SK-N-SH (cell line): ENCODE data around the gene EXOC5. TPM values are rescaled to one million over a fixed set of nuclear protein-coding genes. Genes with fewer than 3 reads are reported as not detected.

Experiments
- CTCF ChIA-PET: fragments of 300-600, 350-600 bp; formaldehyde crosslinking; extraction: SDS; loops from one replicate; lab custom pipeline; 2021; lab: Yijun Ruan, JAX
- POLR2A ChIA-PET: fragments of 350-600 bp; sonication (Branson Sonifier 250); formaldehyde crosslinking; extraction: SDS; loops from one replicate; lab custom pipeline; 2020; ENCODE audit warnings: antibody characterized with exemption, inconsistent platforms; lab: Yijun Ruan, JAX
- DNase-seq: peaks from one replicate; pipeline ENCODE4 v3.0.0; 2012
- H2AFZ ChIP-seq: fragments of 200-600 bp; sonication (generic); 2 replicates; pipeline ENCODE4 v1.8.1; 2016; ENCODE audit warnings: antibody characterized with exemption, mild to moderate bottlenecking, low read depth
- H3F3A ChIP-seq: fragments of 200-600 bp; sonication (generic); replicated peaks from 2 replicates; pipeline ENCODE3; 2016; ENCODE audit warnings: antibody characterized with exemption, mild to moderate bottlenecking; ENCODE audit not compliant: insufficient read depth
- H3K27ac ChIP-seq, 2 experiments: fragments of 200-500 bp in 1 of 2; fragments of 200-600 bp in 1 of 2; sonication (Bioruptor generic) in 1 of 2; sonication (generic), shearing (Covaris generic) in 1 of 2; 2 replicates each; pipeline versions ENCODE4 v1.5.1 to v1.6.1; 2014 to 2016; ENCODE audit warnings: low read depth in 2 of 2, inconsistent platforms in 1 of 2, low read length in 1 of 2, mild to moderate bottlenecking in 1 of 2, mixed read lengths in 1 of 2
- H3K27me3 ChIP-seq: fragments of 200-600 bp; sonication (generic), shearing (Covaris generic); 2 replicates; pipeline ENCODE4 v1.6.1; 2016; ENCODE audit warnings: mixed run types; ENCODE audit not compliant: insufficient read depth
- H3K36me3 ChIP-seq, 2 experiments: fragments of 200-500 bp in 1 of 2; fragments of 200-600 bp in 1 of 2; sonication (Bioruptor generic) in 1 of 2; sonication (generic) in 1 of 2; replicated peaks in 1 of 2; 2 replicates each; pipeline versions ENCODE3 to v1.5.1; 2014 to 2016; ENCODE audit warnings: low read length in 1 of 2, mild to moderate bottlenecking in 1 of 2; ENCODE audit not compliant: insufficient read depth in 2 of 2, control insufficient read depth in 1 of 2
- H3K4me1 ChIP-seq, 2 experiments: fragments of 200-500 bp in 1 of 2; fragments of 200-600 bp in 1 of 2; sonication (Bioruptor generic) in 1 of 2; sonication (generic), shearing (Covaris generic) in 1 of 2; 2 replicates each; pipeline versions ENCODE4 v1.5.1 to v1.6.1; 2014 to 2016; ENCODE audit warnings: low read depth in 1 of 2, low read length in 1 of 2, mixed run types in 1 of 2; ENCODE audit not compliant: insufficient read depth in 2 of 2, control insufficient read depth in 1 of 2
- H3K4me2 ChIP-seq: fragments of 200-600 bp; sonication (generic), shearing (Covaris generic); 2 replicates; pipeline ENCODE4 v1.6.1; 2017; ENCODE audit warnings: mixed run types
- H3K4me3 ChIP-seq, 2 experiments: fragments of 200-500 bp in 1 of 2; fragments of 200-600 bp in 1 of 2; sonication (Bioruptor generic) in 1 of 2; sonication (generic), shearing (Covaris generic) in 1 of 2; 2 replicates each; pipeline versions ENCODE4 v1.5.1 to v1.8.1; 2014 to 2016; ENCODE audit warnings: low read depth in 2 of 2, inconsistent platforms in 1 of 2, low read length in 1 of 2, mild to moderate bottlenecking in 1 of 2, mixed read lengths in 1 of 2, moderate library complexity in 1 of 2
- H3K79me2 ChIP-seq: fragments of 200-600 bp; sonication (generic); 2 replicates; pipeline ENCODE4 v1.8.1; 2017; ENCODE audit warnings: mild to moderate bottlenecking; ENCODE audit not compliant: insufficient read depth
- H3K9ac ChIP-seq: fragments of 200-600 bp; sonication (generic); 2 replicates; pipeline ENCODE4 v1.6.1; 2017; ENCODE audit warnings: mixed run types
- H3K9me2 ChIP-seq: fragments of 200-600 bp; sonication (generic); 2 replicates; pipeline ENCODE4 v1.6.1; 2017; ENCODE audit warnings: mixed run types
- H3K9me3 ChIP-seq: fragments of 200-600 bp; sonication (generic); 2 replicates; pipeline ENCODE4 v1.6.1; 2017; ENCODE audit warnings: mixed run types, mild to moderate bottlenecking, moderate library complexity
- H4K20me1 ChIP-seq: fragments of 200-600 bp; sonication (generic); 2 replicates; pipeline ENCODE4 v1.6.1; 2017; ENCODE audit warnings: mild to moderate bottlenecking, mixed run types; ENCODE audit not compliant: insufficient read depth
- ELF1 ChIP-seq: IDR thresholded peaks from 2 replicates; pipeline ENCODE4 v1.4.0; 2012
- FOSL2 ChIP-seq: IDR thresholded peaks from 2 replicates; pipeline ENCODE4 v1.4.0; 2012; ENCODE audit warnings: low read depth, mild to moderate bottlenecking, moderate library complexity, borderline replicate concordance
- GABPA ChIP-seq: IDR thresholded peaks from 2 replicates; pipeline ENCODE4 v1.4.0; 2012; ENCODE audit warnings: low read depth, mild to moderate bottlenecking
- GATA2 ChIP-seq: sonication (generic); formaldehyde crosslinking; IDR thresholded peaks from 2 replicates; pipeline ENCODE4 v1.5.0; 2020; ENCODE audit warnings: mild to moderate bottlenecking, missing genetic modification reagents
- MEF2A ChIP-seq: IDR thresholded peaks from 2 replicates; pipeline ENCODE4 v1.4.0; 2012; ENCODE audit warnings: low read depth, borderline replicate concordance
- MXI1 ChIP-seq: IDR thresholded peaks from 2 replicates; pipeline ENCODE4 v1.6.1; 2012; ENCODE audit warnings: mild to moderate bottlenecking, low read depth, low read length, improper control_type of control experiment
- NFIC ChIP-seq: IDR thresholded peaks from 2 replicates; pipeline ENCODE4 v1.4.0; 2012; ENCODE audit warnings: borderline replicate concordance
- RCOR1 ChIP-seq: fragments of 150-350 bp; IDR thresholded peaks from 2 replicates; pipeline ENCODE4 v1.6.1; 2017; ENCODE audit warnings: antibody characterized with exemption, low read length
- RXRA ChIP-seq: IDR thresholded peaks from 2 replicates; pipeline ENCODE4 v1.4.0; 2012; ENCODE audit warnings: low read depth, mild to moderate bottlenecking, borderline replicate concordance
- TEAD4 ChIP-seq: IDR thresholded peaks from 2 replicates; pipeline ENCODE4 v1.4.0; 2012; ENCODE audit warnings: mild to moderate bottlenecking, borderline replicate concordance; ENCODE audit not compliant: insufficient read depth
- WGBS: methylation state at CpG from one replicate; pipeline ENCODE4 v1.1.6; 2017; ENCODE audit warnings: low lambda C conversion rate; 5-methylcytosine and 5-hydroxymethylcytosine counted together
- polyA plus RNA-seq, 3 experiments: library from polyadenylated mRNA; depleted of rRNA; stranded (reverse); fragments of >200 nt; gene quantifications; 2 replicates each; pipeline ENCODE4 v1.2.3, GENCODE V29; 2012
- TF ChIP-seq, protein P1 (sequence below): IDR thresholded peaks from 2 replicates; pipeline ENCODE4 v1.4.0; 2012; ENCODE audit warnings: low read depth, borderline replicate concordance
- TF ChIP-seq, protein P2 (sequence below): fragments of 150-350 bp; IDR thresholded peaks from 2 replicates; pipeline ENCODE4 v1.6.1; 2017; ENCODE audit warnings: antibody characterized with exemption, low read length, low read depth, borderline replicate concordance
- TF ChIP-seq, protein P3 (sequence below): IDR thresholded peaks from 2 replicates; pipeline ENCODE4 v1.4.0; 2012; ENCODE audit warnings: low read depth
- TF ChIP-seq, protein P4 (sequence below): IDR thresholded peaks from 2 replicates; pipeline ENCODE4 v1.4.0; 2012; ENCODE audit warnings: low read depth, borderline replicate concordance
- TF ChIP-seq, protein P5 (sequence below): IDR thresholded peaks from 2 replicates; pipeline ENCODE4 v1.6.1; 2012; ENCODE audit warnings: mild to moderate bottlenecking, low read depth, low read length, moderate library complexity
- TF ChIP-seq, protein P6 (sequence below): fragments of 150-350 bp; IDR thresholded peaks from 2 replicates; pipeline ENCODE4 v1.6.1; 2016; ENCODE audit warnings: mild to moderate bottlenecking, low read depth, low read length
- TF ChIP-seq, protein P7 (sequence below): IDR thresholded peaks from 2 replicates; pipeline ENCODE4; 2012

Gene EXOC5
- polyA plus RNA-seq, 1 of the 3 experiments (the other 2 are of a cell fraction) = 10.5 TPM

DNA sequence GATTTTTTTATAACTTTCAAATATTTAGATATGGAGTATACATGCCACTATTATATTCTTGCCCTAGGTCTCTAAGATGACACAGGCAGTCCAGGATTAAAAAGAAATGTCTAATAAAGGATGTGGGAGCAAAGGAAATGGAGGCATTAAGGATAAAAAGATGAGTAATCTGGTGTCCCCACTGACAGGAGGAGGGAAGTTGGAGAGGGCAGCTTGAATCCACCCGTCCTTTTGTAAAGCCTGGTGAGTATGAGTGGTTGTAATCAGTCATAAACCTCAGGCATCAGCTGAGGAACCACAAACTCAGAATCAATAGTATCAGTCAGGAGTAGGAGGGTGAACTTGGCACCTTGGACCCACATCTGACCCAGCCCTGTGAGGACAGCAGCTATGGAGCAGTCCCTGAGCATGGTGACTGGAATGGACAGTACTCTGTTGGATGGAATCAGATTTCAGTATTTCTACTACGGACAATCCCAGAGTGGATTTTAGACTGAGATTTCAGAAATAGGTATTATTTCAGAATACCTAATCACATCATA lies 100.5 kb downstream of the EXOC5 start (continued):
- TF ChIP-seq, protein P1, sequence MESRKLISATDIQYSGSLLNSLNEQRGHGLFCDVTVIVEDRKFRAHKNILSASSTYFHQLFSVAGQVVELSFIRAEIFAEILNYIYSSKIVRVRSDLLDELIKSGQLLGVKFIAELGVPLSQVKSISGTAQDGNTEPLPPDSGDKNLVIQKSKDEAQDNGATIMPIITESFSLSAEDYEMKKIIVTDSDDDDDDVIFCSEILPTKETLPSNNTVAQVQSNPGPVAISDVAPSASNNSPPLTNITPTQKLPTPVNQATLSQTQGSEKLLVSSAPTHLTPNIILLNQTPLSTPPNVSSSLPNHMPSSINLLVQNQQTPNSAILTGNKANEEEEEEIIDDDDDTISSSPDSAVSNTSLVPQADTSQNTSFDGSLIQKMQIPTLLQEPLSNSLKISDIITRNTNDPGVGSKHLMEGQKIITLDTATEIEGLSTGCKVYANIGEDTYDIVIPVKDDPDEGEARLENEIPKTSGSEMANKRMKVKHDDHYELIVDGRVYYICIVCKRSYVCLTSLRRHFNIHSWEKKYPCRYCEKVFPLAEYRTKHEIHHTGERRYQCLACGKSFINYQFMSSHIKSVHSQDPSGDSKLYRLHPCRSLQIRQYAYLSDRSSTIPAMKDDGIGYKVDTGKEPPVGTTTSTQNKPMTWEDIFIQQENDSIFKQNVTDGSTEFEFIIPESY = no peak
- TF ChIP-seq ELF1 = no peak
- TF ChIP-seq TEAD4 = no peak
- no peak for TF ChIP-seq MXI1

DNA sequence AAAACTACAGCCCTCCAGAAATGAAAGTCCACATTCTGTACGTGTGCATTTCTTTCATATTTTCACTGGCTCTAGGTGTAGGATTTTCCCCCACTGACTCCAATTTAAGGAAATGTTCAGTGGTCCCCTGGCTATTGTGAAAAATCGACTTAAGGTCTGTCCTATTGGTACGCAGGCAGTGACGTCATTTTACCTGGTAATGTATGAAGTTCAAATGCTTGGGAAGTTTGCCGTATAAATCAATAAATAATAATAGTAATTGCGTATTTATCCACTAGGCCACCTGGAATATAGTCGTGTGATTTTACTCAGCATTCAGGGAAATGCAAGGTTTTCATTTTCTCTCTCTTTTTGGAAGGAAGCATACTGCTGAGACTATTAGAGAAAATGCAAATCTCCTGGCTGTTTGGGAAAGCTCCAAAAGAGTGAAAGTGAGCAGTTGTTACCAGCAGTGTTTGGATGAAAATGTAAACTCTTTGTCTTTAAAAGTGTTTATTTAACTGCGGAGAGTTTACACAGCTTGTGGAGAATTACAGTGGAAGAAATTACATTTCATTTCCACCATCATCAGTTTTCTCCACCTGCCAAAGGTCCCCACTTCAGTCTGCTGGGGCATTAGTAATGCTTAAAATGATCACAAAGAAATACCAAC lies 107.0 kb downstream of the EXOC5 start:
- WGBS = 49% methylated on average over 8 of the region's 8 CpGs
- POLR2A ChIA-PET = no interaction called here
- TF ChIP-seq GATA2 = no peak
- no peak for TF ChIP-seq FOSL2
- TF ChIP-seq, protein P2, sequence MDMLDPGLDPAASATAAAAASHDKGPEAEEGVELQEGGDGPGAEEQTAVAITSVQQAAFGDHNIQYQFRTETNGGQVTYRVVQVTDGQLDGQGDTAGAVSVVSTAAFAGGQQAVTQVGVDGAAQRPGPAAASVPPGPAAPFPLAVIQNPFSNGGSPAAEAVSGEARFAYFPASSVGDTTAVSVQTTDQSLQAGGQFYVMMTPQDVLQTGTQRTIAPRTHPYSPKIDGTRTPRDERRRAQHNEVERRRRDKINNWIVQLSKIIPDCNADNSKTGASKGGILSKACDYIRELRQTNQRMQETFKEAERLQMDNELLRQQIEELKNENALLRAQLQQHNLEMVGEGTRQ = no peak
- no peak for TF ChIP-seq RXRA
- TF ChIP-seq, protein P3, sequence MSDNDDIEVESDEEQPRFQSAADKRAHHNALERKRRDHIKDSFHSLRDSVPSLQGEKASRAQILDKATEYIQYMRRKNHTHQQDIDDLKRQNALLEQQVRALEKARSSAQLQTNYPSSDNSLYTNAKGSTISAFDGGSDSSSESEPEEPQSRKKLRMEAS = no peak
- no peak for TF ChIP-seq NFIC
- no peak for TF ChIP-seq GABPA
- TF ChIP-seq, protein P4, sequence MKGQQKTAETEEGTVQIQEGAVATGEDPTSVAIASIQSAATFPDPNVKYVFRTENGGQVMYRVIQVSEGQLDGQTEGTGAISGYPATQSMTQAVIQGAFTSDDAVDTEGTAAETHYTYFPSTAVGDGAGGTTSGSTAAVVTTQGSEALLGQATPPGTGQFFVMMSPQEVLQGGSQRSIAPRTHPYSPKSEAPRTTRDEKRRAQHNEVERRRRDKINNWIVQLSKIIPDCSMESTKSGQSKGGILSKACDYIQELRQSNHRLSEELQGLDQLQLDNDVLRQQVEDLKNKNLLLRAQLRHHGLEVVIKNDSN = no peak
- no peak for TF ChIP-seq ELF1
- TF ChIP-seq, protein P5, sequence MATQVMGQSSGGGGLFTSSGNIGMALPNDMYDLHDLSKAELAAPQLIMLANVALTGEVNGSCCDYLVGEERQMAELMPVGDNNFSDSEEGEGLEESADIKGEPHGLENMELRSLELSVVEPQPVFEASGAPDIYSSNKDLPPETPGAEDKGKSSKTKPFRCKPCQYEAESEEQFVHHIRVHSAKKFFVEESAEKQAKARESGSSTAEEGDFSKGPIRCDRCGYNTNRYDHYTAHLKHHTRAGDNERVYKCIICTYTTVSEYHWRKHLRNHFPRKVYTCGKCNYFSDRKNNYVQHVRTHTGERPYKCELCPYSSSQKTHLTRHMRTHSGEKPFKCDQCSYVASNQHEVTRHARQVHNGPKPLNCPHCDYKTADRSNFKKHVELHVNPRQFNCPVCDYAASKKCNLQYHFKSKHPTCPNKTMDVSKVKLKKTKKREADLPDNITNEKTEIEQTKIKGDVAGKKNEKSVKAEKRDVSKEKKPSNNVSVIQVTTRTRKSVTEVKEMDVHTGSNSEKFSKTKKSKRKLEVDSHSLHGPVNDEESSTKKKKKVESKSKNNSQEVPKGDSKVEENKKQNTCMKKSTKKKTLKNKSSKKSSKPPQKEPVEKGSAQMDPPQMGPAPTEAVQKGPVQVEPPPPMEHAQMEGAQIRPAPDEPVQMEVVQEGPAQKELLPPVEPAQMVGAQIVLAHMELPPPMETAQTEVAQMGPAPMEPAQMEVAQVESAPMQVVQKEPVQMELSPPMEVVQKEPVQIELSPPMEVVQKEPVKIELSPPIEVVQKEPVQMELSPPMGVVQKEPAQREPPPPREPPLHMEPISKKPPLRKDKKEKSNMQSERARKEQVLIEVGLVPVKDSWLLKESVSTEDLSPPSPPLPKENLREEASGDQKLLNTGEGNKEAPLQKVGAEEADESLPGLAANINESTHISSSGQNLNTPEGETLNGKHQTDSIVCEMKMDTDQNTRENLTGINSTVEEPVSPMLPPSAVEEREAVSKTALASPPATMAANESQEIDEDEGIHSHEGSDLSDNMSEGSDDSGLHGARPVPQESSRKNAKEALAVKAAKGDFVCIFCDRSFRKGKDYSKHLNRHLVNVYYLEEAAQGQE = no peak
- no peak for TF ChIP-seq MEF2A
- TF ChIP-seq, protein P6, sequence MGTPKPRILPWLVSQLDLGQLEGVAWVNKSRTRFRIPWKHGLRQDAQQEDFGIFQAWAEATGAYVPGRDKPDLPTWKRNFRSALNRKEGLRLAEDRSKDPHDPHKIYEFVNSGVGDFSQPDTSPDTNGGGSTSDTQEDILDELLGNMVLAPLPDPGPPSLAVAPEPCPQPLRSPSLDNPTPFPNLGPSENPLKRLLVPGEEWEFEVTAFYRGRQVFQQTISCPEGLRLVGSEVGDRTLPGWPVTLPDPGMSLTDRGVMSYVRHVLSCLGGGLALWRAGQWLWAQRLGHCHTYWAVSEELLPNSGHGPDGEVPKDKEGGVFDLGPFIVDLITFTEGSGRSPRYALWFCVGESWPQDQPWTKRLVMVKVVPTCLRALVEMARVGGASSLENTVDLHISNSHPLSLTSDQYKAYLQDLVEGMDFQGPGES = no peak
- no peak for TF ChIP-seq RCOR1
- TF ChIP-seq, protein P1 = no peak
- TF ChIP-seq, protein P7, sequence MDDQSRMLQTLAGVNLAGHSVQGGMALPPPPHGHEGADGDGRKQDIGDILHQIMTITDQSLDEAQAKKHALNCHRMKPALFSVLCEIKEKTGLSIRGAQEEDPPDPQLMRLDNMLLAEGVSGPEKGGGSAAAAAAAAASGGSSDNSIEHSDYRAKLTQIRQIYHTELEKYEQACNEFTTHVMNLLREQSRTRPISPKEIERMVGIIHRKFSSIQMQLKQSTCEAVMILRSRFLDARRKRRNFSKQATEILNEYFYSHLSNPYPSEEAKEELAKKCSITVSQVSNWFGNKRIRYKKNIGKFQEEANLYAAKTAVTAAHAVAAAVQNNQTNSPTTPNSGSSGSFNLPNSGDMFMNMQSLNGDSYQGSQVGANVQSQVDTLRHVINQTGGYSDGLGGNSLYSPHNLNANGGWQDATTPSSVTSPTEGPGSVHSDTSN = no peak

More for the DNA sequence above, 107.0 kb downstream of the EXOC5 start:
- no peak for DNase-seq
- CTCF ChIA-PET = no interaction called here
- no peaks in the 10 kb centered on the region for H3K79me2 ChIP-seq
- H3K27ac ChIP-seq = no peak overlapping the region
- no peak overlapping the region for H3K4me3 ChIP-seq
- H3K9ac ChIP-seq = no peak overlapping the region
- H3K4me2 ChIP-seq = no peak overlapping the region
- H2AFZ ChIP-seq = no peak overlapping the region
- no peaks in the 10 kb centered on the region for H4K20me1 ChIP-seq
- no peaks in the 10 kb centered on the region for H3K36me3 ChIP-seq
- no peaks in the 10 kb centered on the region for H3F3A ChIP-seq
- no peaks in the 10 kb centered on the region for H3K27me3 ChIP-seq
- no peaks in the 10 kb centered on the region for H3K9me2 ChIP-seq
- no peaks in the 10 kb centered on the region for H3K4me1 ChIP-seq
- no peaks in the 10 kb centered on the region for H3K9me3 ChIP-seq
